ENCODE data around the gene TMEM131. TPM values are rescaled to one million over a fixed set of nuclear protein-coding genes. Genes with fewer than 3 reads are reported as not detected.
A peak's percentile ranks its signal among the peaks of the same experiment; 100 is the strongest.

TMEM131 gene
- total RNA-seq, 1 experiment from 2014 or later: 9.7 TPM

- DNase-seq (ENCODE audit: low spot score): no peak
Measured at GRCh38 chr2:98020516-98020915, 24.8 kb upstream of the TMEM131 start.

- DNase-seq (ENCODE audit: low spot score): no peak
Measured at GRCh38 chr2:98016908-98017670, 21.3 kb upstream of the TMEM131 start.

- no peak for DNase-seq (ENCODE audit: low spot score)
Measured at GRCh38 chr2:98015671-98016070, 19.9 kb upstream of the TMEM131 start.

- no peak for DNase-seq (ENCODE audit: low spot score)
Measured at GRCh38 chr2:98014379-98014778, 18.6 kb upstream of the TMEM131 start.

- DNase-seq (ENCODE audit: low spot score): peak; percentile 40
Measured at GRCh38 chr2:98013407-98014042, 17.8 kb upstream of the TMEM131 start.

- no peak for DNase-seq (ENCODE audit: low spot score)
Measured at GRCh38 chr2:98012561-98012991, 16.8 kb upstream of the TMEM131 start.

GRCh38 chr2:98009887-98010760 is 14.4 kb upstream of the TMEM131 start:
- DNase-seq (ENCODE audit: low spot score): no peak

GRCh38 chr2:98008415-98008814 is 12.7 kb upstream of the TMEM131 start:
- DNase-seq (ENCODE audit: low spot score): no peak

- DNase-seq (ENCODE audit: low spot score): no peak
Measured at GRCh38 chr2:98006378-98006777, 10.6 kb upstream of the TMEM131 start.

GRCh38 chr2:98004613-98005012 is 8.9 kb upstream of the TMEM131 start:
- no peak for DNase-seq (ENCODE audit: low spot score)

- no peak for DNase-seq (ENCODE audit: low spot score)
Measured at GRCh38 chr2:98004047-98004446, 8.3 kb upstream of the TMEM131 start.

- DNase-seq (ENCODE audit: low spot score): no peak
Measured at GRCh38 chr2:97999536-97999935, 3.8 kb upstream of the TMEM131 start.

- DNase-seq (ENCODE audit: low spot score): no peak
Measured at GRCh38 chr2:97998431-97999005, 2.8 kb upstream of the TMEM131 start.

GRCh38 chr2:97997784-97998392 is 2.1 kb upstream of the TMEM131 start:
- DNase-seq (ENCODE audit: low spot score): no peak

GRCh38 chr2:97996679-97997078 is 931 bp upstream of the TMEM131 start:
- DNase-seq (ENCODE audit: low spot score): no peak

GRCh38 chr2:97995026-97995733 is 568 bp downstream of the TMEM131 start:
- no peak for DNase-seq (ENCODE audit: low spot score)

- no peak for DNase-seq (ENCODE audit: low spot score)
Measured at GRCh38 chr2:97994476-97994875, 1.3 kb downstream of the TMEM131 start.

GRCh38 chr2:97993926-97994325 is 1.8 kb downstream of the TMEM131 start:
- DNase-seq (ENCODE audit: low spot score): no peak

- no peak for DNase-seq (ENCODE audit: low spot score)
Measured at GRCh38 chr2:97992836-97993825, 2.6 kb downstream of the TMEM131 start.

Data from H4 (cell line).